Measurements from ENCODE around the gene ARHGAP24. TPM values are rescaled to one million over a fixed set of nuclear protein-coding genes. Genes with fewer than 3 reads are reported as not detected.

Gene ARHGAP24
- total RNA-seq, 1 experiment from 2014 or later = 2.1 TPM

DNA sequence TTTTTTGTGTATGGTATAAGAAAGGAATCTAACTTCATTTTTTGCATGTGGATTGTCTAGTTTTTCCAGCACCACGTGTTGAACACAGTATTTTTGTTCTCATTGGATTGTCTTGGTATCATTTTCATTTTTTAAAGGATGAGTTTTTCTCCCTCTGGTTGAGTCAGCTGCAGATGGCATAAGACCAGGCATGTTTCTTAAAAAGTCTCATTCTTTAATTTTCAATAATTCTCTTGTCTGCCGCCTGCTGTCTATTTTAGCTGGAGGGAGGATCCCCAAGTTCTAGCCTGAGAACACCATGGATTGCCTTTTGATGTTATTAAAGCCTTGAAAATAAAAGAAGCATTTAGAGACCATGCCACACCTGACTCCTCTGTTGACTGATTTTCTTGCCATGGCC is 263.8 kb downstream of the ARHGAP24 start:
- POLR2A ChIA-PET = no interaction called here
- CTCF ChIA-PET = interaction anchor here (0.7 to 0.9 kb wide), 2 partner anchors 9 to 58 kb away, joined by 3 to 5 read pairs; no protein-coding TSS in a partner anchor
- TF ChIP-seq, protein P1, sequence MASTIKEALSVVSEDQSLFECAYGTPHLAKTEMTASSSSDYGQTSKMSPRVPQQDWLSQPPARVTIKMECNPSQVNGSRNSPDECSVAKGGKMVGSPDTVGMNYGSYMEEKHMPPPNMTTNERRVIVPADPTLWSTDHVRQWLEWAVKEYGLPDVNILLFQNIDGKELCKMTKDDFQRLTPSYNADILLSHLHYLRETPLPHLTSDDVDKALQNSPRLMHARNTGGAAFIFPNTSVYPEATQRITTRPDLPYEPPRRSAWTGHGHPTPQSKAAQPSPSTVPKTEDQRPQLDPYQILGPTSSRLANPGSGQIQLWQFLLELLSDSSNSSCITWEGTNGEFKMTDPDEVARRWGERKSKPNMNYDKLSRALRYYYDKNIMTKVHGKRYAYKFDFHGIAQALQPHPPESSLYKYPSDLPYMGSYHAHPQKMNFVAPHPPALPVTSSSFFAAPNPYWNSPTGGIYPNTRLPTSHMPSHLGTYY (CRISPR knock-in tag; IDR thresholded peaks at IDR 0.05) = no peak
- TF ChIP-seq ZNF396 (CRISPR knock-in tag; IDR thresholded peaks at IDR 0.05; ENCODE audit: borderline replicate concordance) (no peak), TP53 (CRISPR knock-in tag; IDR thresholded peaks at IDR 0.05) (no peak), TEAD4 (CRISPR knock-in tag; IDR thresholded peaks at IDR 0.05) (no peak), HMGA2 (CRISPR knock-in tag; IDR thresholded peaks at IDR 0.05) (no peak)
- TF ChIP-seq, protein P2, sequence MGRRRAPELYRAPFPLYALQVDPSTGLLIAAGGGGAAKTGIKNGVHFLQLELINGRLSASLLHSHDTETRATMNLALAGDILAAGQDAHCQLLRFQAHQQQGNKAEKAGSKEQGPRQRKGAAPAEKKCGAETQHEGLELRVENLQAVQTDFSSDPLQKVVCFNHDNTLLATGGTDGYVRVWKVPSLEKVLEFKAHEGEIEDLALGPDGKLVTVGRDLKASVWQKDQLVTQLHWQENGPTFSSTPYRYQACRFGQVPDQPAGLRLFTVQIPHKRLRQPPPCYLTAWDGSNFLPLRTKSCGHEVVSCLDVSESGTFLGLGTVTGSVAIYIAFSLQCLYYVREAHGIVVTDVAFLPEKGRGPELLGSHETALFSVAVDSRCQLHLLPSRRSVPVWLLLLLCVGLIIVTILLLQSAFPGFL (CRISPR knock-in tag; IDR thresholded peaks at IDR 0.05; ENCODE audit: borderline replicate concordance) = no peak
- TF ChIP-seq, protein P3, sequence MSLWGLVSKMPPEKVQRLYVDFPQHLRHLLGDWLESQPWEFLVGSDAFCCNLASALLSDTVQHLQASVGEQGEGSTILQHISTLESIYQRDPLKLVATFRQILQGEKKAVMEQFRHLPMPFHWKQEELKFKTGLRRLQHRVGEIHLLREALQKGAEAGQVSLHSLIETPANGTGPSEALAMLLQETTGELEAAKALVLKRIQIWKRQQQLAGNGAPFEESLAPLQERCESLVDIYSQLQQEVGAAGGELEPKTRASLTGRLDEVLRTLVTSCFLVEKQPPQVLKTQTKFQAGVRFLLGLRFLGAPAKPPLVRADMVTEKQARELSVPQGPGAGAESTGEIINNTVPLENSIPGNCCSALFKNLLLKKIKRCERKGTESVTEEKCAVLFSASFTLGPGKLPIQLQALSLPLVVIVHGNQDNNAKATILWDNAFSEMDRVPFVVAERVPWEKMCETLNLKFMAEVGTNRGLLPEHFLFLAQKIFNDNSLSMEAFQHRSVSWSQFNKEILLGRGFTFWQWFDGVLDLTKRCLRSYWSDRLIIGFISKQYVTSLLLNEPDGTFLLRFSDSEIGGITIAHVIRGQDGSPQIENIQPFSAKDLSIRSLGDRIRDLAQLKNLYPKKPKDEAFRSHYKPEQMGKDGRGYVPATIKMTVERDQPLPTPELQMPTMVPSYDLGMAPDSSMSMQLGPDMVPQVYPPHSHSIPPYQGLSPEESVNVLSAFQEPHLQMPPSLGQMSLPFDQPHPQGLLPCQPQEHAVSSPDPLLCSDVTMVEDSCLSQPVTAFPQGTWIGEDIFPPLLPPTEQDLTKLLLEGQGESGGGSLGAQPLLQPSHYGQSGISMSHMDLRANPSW (CRISPR knock-in tag; conservative IDR thresholded peaks at IDR 0.05; ENCODE audit: low read depth) = no peak
- TF ChIP-seq, protein P4, sequence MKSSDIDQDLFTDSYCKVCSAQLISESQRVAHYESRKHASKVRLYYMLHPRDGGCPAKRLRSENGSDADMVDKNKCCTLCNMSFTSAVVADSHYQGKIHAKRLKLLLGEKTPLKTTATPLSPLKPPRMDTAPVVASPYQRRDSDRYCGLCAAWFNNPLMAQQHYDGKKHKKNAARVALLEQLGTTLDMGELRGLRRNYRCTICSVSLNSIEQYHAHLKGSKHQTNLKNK (CRISPR knock-in tag; IDR thresholded peaks at IDR 0.05) = no peak
- no peaks in the 10 kb centered on the region for H3K9me3 Mint-ChIP-seq
- peaks cover 22% of the 10 kb centered on the region for H3K4me1 Mint-ChIP-seq
- no peak overlapping the region for H3K27ac Mint-ChIP-seq
- H3K36me3 Mint-ChIP-seq = no peaks in the 10 kb centered on the region
- H3K27me3 Mint-ChIP-seq (ENCODE audit: low read depth) = no peaks in the 10 kb centered on the region
- H3K4me3 Mint-ChIP-seq = no peak overlapping the region
- ATAC-seq (no peak), DNase-seq (ENCODE audit: low spot score) (no peak)

DNA sequence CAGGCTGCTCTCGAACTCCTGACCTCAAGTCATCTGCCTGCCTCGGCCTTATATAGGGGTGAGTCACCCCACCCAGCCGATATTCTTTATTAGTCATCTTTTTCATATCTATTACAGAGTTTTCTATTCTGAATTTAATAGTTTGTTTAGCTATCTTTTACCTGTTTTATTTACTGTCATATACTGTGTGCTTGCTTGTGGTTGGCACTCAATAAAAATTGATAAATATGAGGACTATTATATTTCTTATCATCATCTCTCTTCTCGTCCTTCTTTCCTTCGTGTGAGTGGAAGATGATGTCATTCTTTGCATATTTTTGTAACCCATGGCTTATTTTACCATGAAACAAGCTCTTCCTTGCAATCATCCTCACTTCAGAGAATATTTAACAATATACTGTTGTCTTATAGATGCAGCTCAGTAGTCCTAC is 265.5 kb downstream of the ARHGAP24 start:
- Mint-ChIP-seq H3K27me3 (ENCODE audit: low read depth) (no peaks in the 10 kb centered on the region), H3K9me3 (no peaks in the 10 kb centered on the region), H3K4me3 (no peak overlapping the region), H3K4me1 (peaks cover 22% of the 10 kb centered on the region), H3K36me3 (no peaks in the 10 kb centered on the region), H3K27ac (no peak overlapping the region)
- DNase-seq (ENCODE audit: low spot score) (no peak), ATAC-seq (no peak)
- ChIA-PET CTCF (interaction anchor here (2.0 kb wide), 1 partner anchor 56 kb away, joined by 8 read pairs; no protein-coding TSS in a partner anchor), POLR2A (no interaction called here)
- TF ChIP-seq FOXK1 (CRISPR knock-in tag; IDR thresholded peaks at IDR 0.05) = no peak
- no peak for TF ChIP-seq ZNF138 (CRISPR knock-in tag; conservative IDR thresholded peaks at IDR 0.05)
- no peak for TF ChIP-seq SMAD3 (CRISPR knock-in tag; IDR thresholded peaks at IDR 0.05; ENCODE audit: borderline replicate concordance)
- no peak for TF ChIP-seq SOX15 (CRISPR knock-in tag; IDR thresholded peaks at IDR 0.05)
- no peak for TF ChIP-seq CBFB (CRISPR knock-in tag; IDR thresholded peaks at IDR 0.05; ENCODE audit: low read depth)
- TF ChIP-seq NR2C2 (CRISPR knock-in tag; IDR thresholded peaks at IDR 0.05) = no peak

DNA sequence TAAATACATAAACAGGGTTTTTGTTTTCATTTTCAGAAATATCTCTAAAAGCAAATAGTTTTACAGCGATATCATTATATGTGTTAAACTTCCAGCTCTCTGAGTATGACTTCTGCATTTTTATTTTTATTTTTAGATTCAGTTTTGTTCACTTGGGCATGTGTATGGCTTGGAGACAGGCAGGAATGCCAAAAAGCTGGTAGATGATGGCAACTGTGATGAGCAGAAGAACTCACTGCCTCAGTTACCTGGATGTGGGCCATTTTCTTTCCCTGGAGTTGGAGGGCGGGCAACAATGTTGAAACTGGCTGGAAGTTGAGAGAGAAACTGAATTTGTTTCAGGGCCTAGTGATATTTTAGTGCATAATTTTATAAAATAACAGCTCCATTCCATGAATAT is 266.4 kb downstream of the ARHGAP24 start:
- Mint-ChIP-seq H3K36me3 (no peaks in the 10 kb centered on the region), H3K27me3 (ENCODE audit: low read depth) (no peaks in the 10 kb centered on the region), H3K4me1 (peaks cover 22% of the 10 kb centered on the region), H3K27ac (no peak overlapping the region), H3K4me3 (no peak overlapping the region), H3K9me3 (no peaks in the 10 kb centered on the region)
- no peak for DNase-seq (ENCODE audit: low spot score)
- ChIA-PET POLR2A (no interaction called here), CTCF (interaction anchor here (2.0 kb wide), 1 partner anchor 55 kb away, joined by 8 read pairs; no protein-coding TSS in a partner anchor)
- no peak for ATAC-seq
- TF ChIP-seq NFYB (CRISPR knock-in tag; conservative IDR thresholded peaks at IDR 0.05; ENCODE audit: low read depth) = no peak
- no peak for TF ChIP-seq NR3C1 (CRISPR knock-in tag; conservative IDR thresholded peaks at IDR 0.05; ENCODE audit: low read depth)
- TF ChIP-seq ESRRA (CRISPR knock-in tag; IDR thresholded peaks at IDR 0.05; ENCODE audit: borderline replicate concordance) = no peak
- TF ChIP-seq GABPB1 (CRISPR knock-in tag; IDR thresholded peaks at IDR 0.05) = no peak
- TF ChIP-seq, protein P5, sequence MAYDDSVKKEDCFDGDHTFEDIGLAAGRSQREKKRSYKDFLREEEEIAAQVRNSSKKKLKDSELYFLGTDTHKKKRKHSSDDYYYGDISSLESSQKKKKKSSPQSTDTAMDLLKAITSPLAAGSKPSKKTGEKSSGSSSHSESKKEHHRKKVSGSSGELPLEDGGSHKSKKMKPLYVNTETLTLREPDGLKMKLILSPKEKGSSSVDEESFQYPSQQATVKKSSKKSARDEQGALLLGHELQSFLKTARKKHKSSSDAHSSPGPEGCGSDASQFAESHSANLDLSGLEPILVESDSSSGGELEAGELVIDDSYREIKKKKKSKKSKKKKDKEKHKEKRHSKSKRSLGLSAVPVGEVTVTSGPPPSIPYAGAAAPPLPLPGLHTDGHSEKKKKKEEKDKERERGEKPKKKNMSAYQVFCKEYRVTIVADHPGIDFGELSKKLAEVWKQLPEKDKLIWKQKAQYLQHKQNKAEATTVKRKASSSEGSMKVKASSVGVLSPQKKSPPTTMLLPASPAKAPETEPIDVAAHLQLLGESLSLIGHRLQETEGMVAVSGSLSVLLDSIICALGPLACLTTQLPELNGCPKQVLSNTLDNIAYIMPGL (CRISPR knock-in tag; IDR thresholded peaks at IDR 0.05) = no peak
